HG03521 (cell line): ENCODE measurements around the gene CASTOR2.
"Not testable (repeated sequence)": the region's sequence is repeated elsewhere in the genome, so short reads cannot be mapped to it uniquely, and the experiment has no call there.

Experiments
- ATAC-seq: cut with Tn5 transposase; IDR thresholded peaks from one replicate; pipeline ENCODE4 v1.9.1; 2021; ENCODE audit warnings: mild to moderate bottlenecking, moderate library complexity; ENCODE audit not compliant: unreplicated experiment

The CASTOR2 gene

GRCh38 chr7:75050501-75050900 lies 86.0 kb downstream of the CASTOR2 start:
- ATAC-seq = no peak

- ATAC-seq = no peak
Measured at GRCh38 chr7:75054744-75055143, 90.2 kb downstream of the CASTOR2 start.

GRCh38 chr7:75055155-75055554 lies 90.7 kb downstream of the CASTOR2 start:
- ATAC-seq = no peak

GRCh38 chr7:75055830-75056772 lies 91.6 kb downstream of the CASTOR2 start:
- no peak for ATAC-seq

- no peak for ATAC-seq
Measured at GRCh38 chr7:75058406-75058805, 93.9 kb downstream of the CASTOR2 start.

GRCh38 chr7:75064291-75064690 lies 99.8 kb downstream of the CASTOR2 start:
- ATAC-seq = no peak

GRCh38 chr7:75064801-75065200 lies 100.3 kb downstream of the CASTOR2 start:
- ATAC-seq = no peak

GRCh38 chr7:75066521-75066920 lies 102.0 kb downstream of the CASTOR2 start:
- ATAC-seq = no peak

- peak; percentile 10 for ATAC-seq
Measured at GRCh38 chr7:75072981-75073283, 108.4 kb downstream of the CASTOR2 start.

GRCh38 chr7:75074262-75074641 lies 109.7 kb downstream of the CASTOR2 start:
- ATAC-seq = not testable (repeated sequence)
